Endothelial cell of umbilical vein (primary cell): ENCODE results near the gene RASGRP1. TPM values are rescaled to one million over a fixed set of nuclear protein-coding genes. Genes with fewer than 3 reads are reported as not detected.

Experiments used
- BruUV-seq: library from RNA; stranded (reverse); fragments of 400-500 nt; replicated peaks from 2 replicates; lab custom pipeline; 2021; lab: Mats Ljungman, UMichigan
- CTCF ChIA-PET: fragments of 300-600, 350-600 bp; sonication (Branson Sonifier 250); formaldehyde crosslinking; loops from one replicate; lab custom pipeline; 2021; ENCODE audit warnings: antibody characterized with exemption, inconsistent platforms; lab: Charles Lee
- POLR2A ChIA-PET: fragments of 300-600, 350-600 bp; sonication (Branson Sonifier 250); formaldehyde crosslinking; loops from one replicate; lab custom pipeline; 2021; ENCODE audit warnings: antibody characterized with exemption, inconsistent platforms; lab: Charles Lee
- DNase-seq: peaks from one replicate; pipeline ENCODE4 v3.0.0-alpha.2; 2011; ENCODE audit warnings: low read depth, low spot score
- FAIRE-seq: peaks from 2 replicates; lab custom pipeline; 2011; peaks lifted over from hg19 to GRCh38; lab: Jason Lieb, UNC
- H2AFZ ChIP-seq: 2 replicates; pipeline ENCODE4 v1.6.0; 2012; ENCODE audit warnings: low read depth, low read length, control low read depth, inconsistent platforms
- H3K27ac ChIP-seq: 2 replicates; pipeline ENCODE4 v1.5.1; 2011; ENCODE audit warnings: low read depth, mild to moderate bottlenecking, control low read depth, low read length, moderate library complexity; ENCODE audit not compliant: insufficient read depth
- H3K27me3 ChIP-seq, 2 experiments: 2 replicates each; pipeline versions ENCODE4 v1.6.0 to v1.6.1; 2011; ENCODE audit warnings: low read length in 2 of 2, mixed read lengths in 1 of 2; ENCODE audit not compliant: control insufficient read depth in 2 of 2, insufficient read depth in 2 of 2
- H3K36me3 ChIP-seq, 2 experiments: 2 replicates in 1 of 2; 3 replicates in 1 of 2; pipeline ENCODE4 v1.5.1; 2011; ENCODE audit warnings: low read length in 2 of 2, mild to moderate bottlenecking in 1 of 2, moderate library complexity in 1 of 2; ENCODE audit not compliant: control insufficient read depth in 2 of 2, insufficient read depth in 2 of 2; ENCODE audit errors: extremely low read depth in 1 of 2
- H3K4me1 ChIP-seq: 3 replicates; pipeline ENCODE4 v1.5.1; 2011; ENCODE audit warnings: mild to moderate bottlenecking, low read length; ENCODE audit not compliant: control insufficient read depth, insufficient read depth; ENCODE audit errors: extremely low read depth
- H3K4me2 ChIP-seq: 2 replicates; pipeline ENCODE4 v1.6.1; 2011; ENCODE audit warnings: low read length, control low read depth, mixed read lengths; ENCODE audit not compliant: insufficient read depth
- H3K4me3 ChIP-seq, 3 experiments: fragments of 200-600 bp in 1 of 3; sonication (generic), shearing (Covaris generic) in 1 of 3; replicated peaks in 1 of 3; 2 replicates each; pipeline ENCODE4 v1.5.1; 2011 to 2016; ENCODE audit warnings: control low read depth in 3 of 3, low read length in 3 of 3, mild to moderate bottlenecking in 2 of 3, inconsistent platforms in 1 of 3, low read depth in 1 of 3, moderate library complexity in 1 of 3; ENCODE audit not compliant: insufficient read depth in 1 of 3
- H3K79me2 ChIP-seq: 2 replicates; pipeline ENCODE4 v1.6.0; 2012; ENCODE audit warnings: low read length, inconsistent platforms; ENCODE audit not compliant: control insufficient read depth, insufficient read depth
- H3K9ac ChIP-seq: replicated peaks from 2 replicates; pipeline ENCODE3; 2011; ENCODE audit warnings: low read length, control low read depth; ENCODE audit not compliant: insufficient read depth; ENCODE audit errors: extremely low read depth
- H3K9me1 ChIP-seq: replicated peaks from 3 replicates; pipeline ENCODE4 v1.6.0; 2011; ENCODE audit warnings: mild to moderate bottlenecking, low read length; ENCODE audit not compliant: control insufficient read depth, insufficient read depth; ENCODE audit errors: extremely low read depth
- H3K9me3 ChIP-seq: replicated peaks from 2 replicates; pipeline ENCODE4 v1.5.1; 2012; ENCODE audit warnings: low read length, inconsistent platforms; ENCODE audit not compliant: control insufficient read depth, insufficient read depth
- H4K20me1 ChIP-seq: replicated peaks from 2 replicates; pipeline ENCODE3; 2011; ENCODE audit warnings: mild to moderate bottlenecking, low read length; ENCODE audit not compliant: control insufficient read depth, insufficient read depth; ENCODE audit errors: extremely low read depth
- CTCF ChIP-seq, 2 donors: IDR thresholded peaks; 1 replicate in 1 of 2; 2 replicates in 1 of 2; pipeline ENCODE4 v1.5.1; 2011; ENCODE audit warnings: low read length in 2 of 2, mild to moderate bottlenecking in 2 of 2, moderate library complexity in 2 of 2, control low read depth in 1 of 2, inconsistent platforms in 1 of 2, low read depth in 1 of 2; ENCODE audit not compliant: insufficient read depth in 1 of 2; ENCODE audit errors: extremely low read depth in 1 of 2
- EZH2 ChIP-seq: IDR thresholded peaks from 2 replicates; pipeline ENCODE4 v1.6.1; 2012; ENCODE audit warnings: borderline replicate concordance, low read depth, mild to moderate bottlenecking, moderate library complexity, low read length, inconsistent platforms; ENCODE audit not compliant: severe bottlenecking
- FOS ChIP-seq: IDR thresholded peaks from 2 replicates; pipeline ENCODE4 v1.6.1; 2011; ENCODE audit warnings: mild to moderate bottlenecking, low read length, moderate library complexity, borderline replicate concordance; ENCODE audit not compliant: insufficient read depth
- GATA2 ChIP-seq: IDR thresholded peaks from 2 replicates; pipeline ENCODE4 v1.7.0; 2011; ENCODE audit warnings: low read depth, mild to moderate bottlenecking, moderate library complexity, mixed read lengths, low read length; ENCODE audit not compliant: insufficient read length, insufficient read depth
- JUN ChIP-seq: IDR thresholded peaks from 2 replicates; pipeline ENCODE4 v1.6.1; 2011; ENCODE audit warnings: borderline replicate concordance, low read depth; ENCODE audit not compliant: insufficient read length, insufficient read depth
- MAX ChIP-seq: IDR thresholded peaks from 2 replicates; pipeline ENCODE4 v1.6.1; 2011; ENCODE audit not compliant: insufficient read depth, insufficient read length
- MYC ChIP-seq: IDR thresholded peaks from one replicate; pipeline ENCODE4 v1.6.1; 2011; ENCODE audit warnings: mild to moderate bottlenecking, low read depth, low read length
- POLR2A ChIP-seq: IDR thresholded peaks from 2 replicates; pipeline ENCODE4 v1.6.1; 2012; ENCODE audit warnings: low read depth, mild to moderate bottlenecking, control low read depth, low read length
- POLR2AphosphoS5 ChIP-seq: IDR thresholded peaks from 2 replicates; pipeline ENCODE4 v1.6.1; 2012; ENCODE audit warnings: low read depth, mild to moderate bottlenecking, control low read depth, low read length, moderate library complexity; ENCODE audit not compliant: insufficient read depth
- dilution Hi-C: fragments of 300-500 bp; cut with MboI; formaldehyde crosslinking; loops from one replicate; pipeline ENCODE4 v1.15.0; 2019; ENCODE audit warnings: low sequenced_read_pairs; ENCODE audit not compliant: extremely low pct_ligation_motif_present
- intact Hi-C: fragments of 100-400 bp; cut with micrococcal nuclease; formaldehyde crosslinking; loops from one replicate; pipeline ENCODE4 v1.10.0; 2022
- polyA plus RNA-seq, 4 experiments: library from polyadenylated mRNA; depleted of rRNA in 3 of 4; stranded (reverse) in 3 of 4; unstranded in 1 of 4; fragments of >200 nt; gene quantifications; 2 replicates each; pipeline versions ENCODE4 v1.2.1 to v1.2.3, GENCODE V29; 2011 to 2012; ENCODE audit warnings: missing spikeins in 1 of 4
- total RNA-seq: library from RNA; stranded (reverse); gene quantifications from 2 replicates; pipeline ENCODE4 v1.2.3, GENCODE V29; 2021

RASGRP1 gene
- total and polyA plus RNA-seq, 2 donors (not counting 3 experiments of a cell fraction or from before 2014, with no cell fraction given), result 0.15 to 0.38 TPM

- peaks cover 37 to 44% of the 10 kb centered on the region in 2 experiments for H3K27me3 ChIP-seq
- DNase-seq, result no peak
- dilution Hi-C loops (no loop called here), intact Hi-C loops (no loop called here)
- no peaks in the 10 kb centered on the region for H3K4me1 ChIP-seq
- no peak overlapping the region for H3K27ac ChIP-seq
- H3K36me3 ChIP-seq, result no peaks in the 10 kb centered on the region
- H3K79me2 ChIP-seq, result no peaks in the 10 kb centered on the region
- no peak overlapping the region for H3K4me3 ChIP-seq
- H3K4me2 ChIP-seq, result no peak overlapping the region
- no peaks in the 10 kb centered on the region for H3K9me1 ChIP-seq
- H4K20me1 ChIP-seq, result no peaks in the 10 kb centered on the region
- POLR2A ChIA-PET, result no interaction called here
- no TSS peak for BruUV-seq
- no peaks in the 10 kb centered on the region for H3K9me3 ChIP-seq
- H2AFZ ChIP-seq, result no peak overlapping the region
- TF ChIP-seq POLR2A (no peak), MAX (no peak), MYC (no peak), POLR2AphosphoS5 (no peak), JUN (no peak), FOS (no peak), GATA2 (no peak), EZH2 (no peak), CTCF (IDR thresholded peaks at IDR 0.05; ENCODE audit: extremely low read depth in 1 of 2, insufficient read depth in 1 of 2, low read depth in 1 of 2, low read length in 2 of 2) (no peak)
- no peak for FAIRE-seq
- H3K9ac ChIP-seq, result no peak overlapping the region
- CTCF ChIA-PET, result interaction anchor here (1.2 to 2.6 kb wide), 3 partner anchors 12 to 62 kb away, joined by 3 to 20 read pairs (median 13); partner anchors contain the start of gene RASGRP1
Measured at GRCh38 chr15:38551720-38552648, 12.6 kb downstream of the RASGRP1 start.
